ENCODE data around the gene AGRN. TPM values are rescaled to one million over a fixed set of nuclear protein-coding genes. Genes with fewer than 3 reads are reported as not detected.

The AGRN gene
- total RNA-seq, 1 donor from 2014 or later, result 34.1 TPM

GRCh38 chr1:1062348-1063163, 42.6 kb downstream of the AGRN start:
- H3K4me3 Mint-ChIP-seq, result peak overlapping the region; percentile 46
- H3K27ac ChIP-seq, result no peak overlapping the region
- H3K27ac Mint-ChIP-seq, result no peak overlapping the region
- H2AFZ ChIP-seq (replicated peaks), result no peak overlapping the region
- H3K4me1 Mint-ChIP-seq, result peaks cover 23% of the 10 kb centered on the region
- peaks cover 22% of the 10 kb centered on the region for H3F3A ChIP-seq (ENCODE audit: low read depth)
- H3K4me1 ChIP-seq, result peaks cover 17% of the 10 kb centered on the region
- H3K27me3 Mint-ChIP-seq (ENCODE audit: insufficient read depth, low read depth), result peaks cover 21% of the 10 kb centered on the region
- no peaks in the 10 kb centered on the region for H3K79me2 ChIP-seq (ENCODE audit: low read depth)
- H4K20me1 ChIP-seq (ENCODE audit: low read depth), result peaks cover 31% of the 10 kb centered on the region
- no peak for TF ChIP-seq EZH2phosphoT487 (IDR thresholded peaks at IDR 0.05)
- no peak for TF ChIP-seq EZH2 (IDR thresholded peaks at IDR 0.05)
- TF ChIP-seq, protein P1, sequence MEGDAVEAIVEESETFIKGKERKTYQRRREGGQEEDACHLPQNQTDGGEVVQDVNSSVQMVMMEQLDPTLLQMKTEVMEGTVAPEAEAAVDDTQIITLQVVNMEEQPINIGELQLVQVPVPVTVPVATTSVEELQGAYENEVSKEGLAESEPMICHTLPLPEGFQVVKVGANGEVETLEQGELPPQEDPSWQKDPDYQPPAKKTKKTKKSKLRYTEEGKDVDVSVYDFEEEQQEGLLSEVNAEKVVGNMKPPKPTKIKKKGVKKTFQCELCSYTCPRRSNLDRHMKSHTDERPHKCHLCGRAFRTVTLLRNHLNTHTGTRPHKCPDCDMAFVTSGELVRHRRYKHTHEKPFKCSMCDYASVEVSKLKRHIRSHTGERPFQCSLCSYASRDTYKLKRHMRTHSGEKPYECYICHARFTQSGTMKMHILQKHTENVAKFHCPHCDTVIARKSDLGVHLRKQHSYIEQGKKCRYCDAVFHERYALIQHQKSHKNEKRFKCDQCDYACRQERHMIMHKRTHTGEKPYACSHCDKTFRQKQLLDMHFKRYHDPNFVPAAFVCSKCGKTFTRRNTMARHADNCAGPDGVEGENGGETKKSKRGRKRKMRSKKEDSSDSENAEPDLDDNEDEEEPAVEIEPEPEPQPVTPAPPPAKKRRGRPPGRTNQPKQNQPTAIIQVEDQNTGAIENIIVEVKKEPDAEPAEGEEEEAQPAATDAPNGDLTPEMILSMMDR (IDR thresholded peaks at IDR 0.05), result no peak
- peaks cover 96% of the 10 kb centered on the region for H3K27me3 ChIP-seq
- peak overlapping the region; percentile 10 for H3K4me2 ChIP-seq
- H3K9me3 Mint-ChIP-seq, result no peaks in the 10 kb centered on the region
- H3K36me3 ChIP-seq, result no peaks in the 10 kb centered on the region
- no peaks in the 10 kb centered on the region for H3K36me3 Mint-ChIP-seq
- peak; percentile 40 for DNase-seq (ENCODE audit: low spot score)
- H3K9me3 ChIP-seq (ENCODE audit: low read depth), result no peaks in the 10 kb centered on the region
- H3K4me3 ChIP-seq, result no peak overlapping the region
- H3K9ac ChIP-seq, result no peak overlapping the region

- no peak overlapping the region for H3K27ac ChIP-seq
- TF ChIP-seq, protein P1 (IDR thresholded peaks at IDR 0.05), result no peak
- TF ChIP-seq EZH2phosphoT487 (IDR thresholded peaks at IDR 0.05) (no peak), EZH2 (IDR thresholded peaks at IDR 0.05) (no peak)
- H3K4me2 ChIP-seq, result no peak overlapping the region
- Mint-ChIP-seq H3K9me3 (no peaks in the 10 kb centered on the region), H3K27ac (no peak overlapping the region), H3K4me1 (peaks cover 16% of the 10 kb centered on the region), H3K27me3 (ENCODE audit: insufficient read depth, low read depth) (peaks cover 18% of the 10 kb centered on the region), H3K4me3 (peak overlapping the region; percentile 64), H3K36me3 (no peaks in the 10 kb centered on the region)
- H3K9ac ChIP-seq, result no peak overlapping the region
- no peaks in the 10 kb centered on the region for H3K9me3 ChIP-seq (ENCODE audit: low read depth)
- peaks cover 20% of the 10 kb centered on the region for H3F3A ChIP-seq (ENCODE audit: low read depth)
- H3K27me3 ChIP-seq, result peaks cover 96% of the 10 kb centered on the region
- H3K36me3 ChIP-seq, result no peaks in the 10 kb centered on the region
- H3K79me2 ChIP-seq (ENCODE audit: low read depth), result no peaks in the 10 kb centered on the region
- peaks cover 13% of the 10 kb centered on the region for H3K4me1 ChIP-seq
- no peak for DNase-seq (ENCODE audit: low spot score)
- H3K4me3 ChIP-seq, result no peak overlapping the region
- H4K20me1 ChIP-seq (ENCODE audit: low read depth), result peaks cover 39% of the 10 kb centered on the region
- no peak overlapping the region for H2AFZ ChIP-seq (replicated peaks)
These were observed 43.5 kb downstream of the AGRN start for GRCh38 chr1:1063261-1063944.

- Histone ChIP-seq H3K4me3 (no peak overlapping the region), H4K20me1 (ENCODE audit: low read depth) (peaks cover 41% of the 10 kb centered on the region), H3K79me2 (ENCODE audit: low read depth) (no peaks in the 10 kb centered on the region), H3F3A (ENCODE audit: low read depth) (peaks cover 20% of the 10 kb centered on the region), H2AFZ (replicated peaks) (no peak overlapping the region), H3K4me2 (peak overlapping the region; percentile 33), H3K27me3 (peaks cover 96% of the 10 kb centered on the region), H3K36me3 (no peaks in the 10 kb centered on the region), H3K9ac (no peak overlapping the region), H3K9me3 (ENCODE audit: low read depth) (no peaks in the 10 kb centered on the region), H3K27ac (no peak overlapping the region), H3K4me1 (peaks cover 7% of the 10 kb centered on the region)
- Mint-ChIP-seq H3K4me1 (peaks cover 10% of the 10 kb centered on the region), H3K4me3 (no peak overlapping the region), H3K27me3 (ENCODE audit: insufficient read depth, low read depth) (peaks cover 15% of the 10 kb centered on the region), H3K9me3 (no peaks in the 10 kb centered on the region), H3K36me3 (no peaks in the 10 kb centered on the region), H3K27ac (no peak overlapping the region)
- no peak for TF ChIP-seq EZH2phosphoT487 (IDR thresholded peaks at IDR 0.05)
- TF ChIP-seq, protein P1 (IDR thresholded peaks at IDR 0.05), result peak; percentile 84
- peak; percentile 83 for DNase-seq (ENCODE audit: low spot score)
These were observed 44.3 kb downstream of the AGRN start for GRCh38 chr1:1063945-1064831.
